HG03354 (cell line): ENCODE results near the gene RBM19.

ENCODE experiments used
- ATAC-seq: cut with Tn5 transposase; IDR thresholded peaks from one replicate; pipeline ENCODE4 v1.9.1; 2021; ENCODE audit warnings: mild to moderate bottlenecking; ENCODE audit not compliant: unreplicated experiment, poor library complexity, severe bottlenecking

The RBM19 gene

DNA sequence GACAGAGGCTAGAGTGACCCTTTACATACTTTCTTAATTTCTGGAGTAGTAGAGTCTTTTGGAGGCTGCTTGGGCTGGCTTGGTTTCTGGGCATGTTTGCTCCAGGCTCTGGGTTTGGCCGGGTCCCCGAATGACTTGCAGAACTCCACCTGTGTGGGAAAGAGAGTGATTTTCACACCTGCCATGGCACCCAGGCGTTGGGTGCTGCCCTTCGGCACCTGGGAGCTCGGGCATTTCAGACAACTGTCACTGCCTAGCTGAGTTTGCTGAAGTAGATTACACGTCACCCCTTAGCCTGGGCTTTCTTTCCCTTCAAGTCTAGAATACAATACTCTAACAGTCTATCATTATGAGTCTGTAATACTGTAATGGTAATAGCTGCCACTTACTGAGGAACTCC is 6.1 kb downstream of the RBM19 start:
- ATAC-seq: no peak

- no peak for ATAC-seq
Measured at GRCh38 chr12:113959096-113959495, 7.0 kb downstream of the RBM19 start.

DNA sequence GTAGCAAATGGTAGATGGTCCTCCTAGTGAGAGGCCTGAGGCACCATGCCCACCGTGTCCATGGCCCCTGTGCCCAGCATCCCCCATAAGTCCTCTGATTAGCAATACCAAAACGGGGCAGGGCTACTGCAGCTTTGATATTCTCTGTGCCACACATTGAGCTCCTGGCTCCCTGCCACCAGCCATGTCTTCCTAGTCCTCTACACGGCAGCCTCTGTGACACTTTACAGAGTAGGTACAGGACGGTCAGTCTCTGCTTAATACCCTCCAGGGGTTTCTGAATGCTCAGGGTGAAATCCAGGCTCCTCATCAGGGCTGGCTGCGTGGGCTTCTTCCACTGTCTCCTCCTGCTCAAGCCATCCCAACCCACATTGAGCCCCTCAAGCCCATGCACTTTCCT is 8.0 kb downstream of the RBM19 start:
- ATAC-seq: no peak

GRCh38 chr12:113957627-113958026 is 8.5 kb downstream of the RBM19 start:
- no peak for ATAC-seq

DNA sequence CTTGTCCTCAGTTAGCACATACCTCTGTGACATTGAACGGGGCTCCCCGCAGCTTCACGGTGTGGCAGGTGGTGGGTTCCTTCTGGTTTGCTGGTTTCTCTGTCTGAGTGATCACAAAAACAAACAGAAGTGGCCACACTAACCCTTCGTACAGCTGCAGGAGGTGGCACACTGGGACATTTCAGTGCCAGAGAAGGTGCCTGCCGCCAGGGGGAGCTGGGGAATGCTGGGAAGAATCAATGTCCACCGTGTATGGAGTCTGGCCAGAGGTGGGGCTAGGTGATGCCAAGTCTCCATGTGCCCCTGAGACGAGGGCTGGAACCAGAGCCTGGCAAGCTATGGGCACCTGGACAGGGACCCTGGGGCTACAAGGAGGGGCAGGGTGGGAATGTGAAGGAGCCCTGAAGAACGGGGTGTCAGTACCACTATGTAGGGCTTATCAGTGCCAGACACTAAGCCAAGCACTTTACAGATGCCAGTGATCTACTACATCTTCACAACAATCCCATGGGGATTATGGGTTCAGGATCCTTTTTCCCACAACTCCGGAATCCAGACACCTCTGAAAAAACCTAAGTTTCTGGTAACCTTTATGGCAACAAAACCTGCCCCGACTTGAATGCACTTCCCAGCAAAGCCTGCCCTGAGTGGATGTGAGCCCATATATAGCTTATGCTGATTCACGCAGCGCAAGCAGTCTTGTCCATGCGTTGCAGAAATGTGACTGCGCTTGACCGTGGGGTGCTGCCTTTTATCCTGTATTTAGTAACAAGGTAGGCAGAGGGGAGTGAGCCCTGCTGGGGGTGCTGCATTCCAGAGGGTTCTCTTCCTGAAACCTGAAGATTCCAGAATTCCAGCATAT is 10.8 kb downstream of the RBM19 start:
- no peak for ATAC-seq

DNA sequence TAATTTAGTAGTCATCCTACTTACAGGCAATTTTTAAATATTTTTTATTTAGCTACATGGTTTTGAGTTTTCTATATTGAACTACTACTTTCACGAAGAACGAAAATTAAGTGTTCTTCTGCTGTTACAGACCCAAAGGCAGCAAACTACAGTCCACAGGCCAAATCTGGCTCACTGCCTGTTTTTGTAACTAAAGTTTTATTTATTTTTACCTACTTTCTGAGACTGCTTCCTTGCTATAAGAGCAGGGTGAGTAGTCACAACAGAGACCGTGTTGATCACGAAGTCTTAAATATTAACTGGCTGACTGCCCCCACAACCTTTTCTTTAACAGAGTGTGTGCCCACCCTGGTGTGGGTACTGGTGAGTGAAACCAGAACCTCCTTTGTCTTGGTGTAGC is 11.6 kb downstream of the RBM19 start:
- ATAC-seq: no peak

DNA sequence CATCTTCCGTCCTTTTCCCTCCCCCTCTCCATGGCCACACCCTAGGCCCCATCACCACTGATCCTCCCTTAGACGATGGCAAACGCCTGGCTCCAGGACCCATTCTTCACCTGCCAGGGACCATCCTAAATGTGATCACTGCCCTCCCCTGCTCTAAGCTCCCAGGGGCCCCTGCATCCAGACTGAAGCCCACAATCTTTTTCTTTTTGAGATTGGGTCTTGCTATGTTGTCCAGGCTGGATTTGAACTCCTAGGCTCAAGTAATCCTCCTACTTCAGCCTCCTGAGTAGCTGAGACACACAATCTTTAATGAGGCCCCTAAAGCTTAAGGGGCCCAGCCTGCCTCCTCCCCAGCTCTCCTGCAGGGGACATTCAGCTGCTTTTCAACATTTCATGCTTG is 15.3 kb downstream of the RBM19 start:
- no peak for ATAC-seq

DNA sequence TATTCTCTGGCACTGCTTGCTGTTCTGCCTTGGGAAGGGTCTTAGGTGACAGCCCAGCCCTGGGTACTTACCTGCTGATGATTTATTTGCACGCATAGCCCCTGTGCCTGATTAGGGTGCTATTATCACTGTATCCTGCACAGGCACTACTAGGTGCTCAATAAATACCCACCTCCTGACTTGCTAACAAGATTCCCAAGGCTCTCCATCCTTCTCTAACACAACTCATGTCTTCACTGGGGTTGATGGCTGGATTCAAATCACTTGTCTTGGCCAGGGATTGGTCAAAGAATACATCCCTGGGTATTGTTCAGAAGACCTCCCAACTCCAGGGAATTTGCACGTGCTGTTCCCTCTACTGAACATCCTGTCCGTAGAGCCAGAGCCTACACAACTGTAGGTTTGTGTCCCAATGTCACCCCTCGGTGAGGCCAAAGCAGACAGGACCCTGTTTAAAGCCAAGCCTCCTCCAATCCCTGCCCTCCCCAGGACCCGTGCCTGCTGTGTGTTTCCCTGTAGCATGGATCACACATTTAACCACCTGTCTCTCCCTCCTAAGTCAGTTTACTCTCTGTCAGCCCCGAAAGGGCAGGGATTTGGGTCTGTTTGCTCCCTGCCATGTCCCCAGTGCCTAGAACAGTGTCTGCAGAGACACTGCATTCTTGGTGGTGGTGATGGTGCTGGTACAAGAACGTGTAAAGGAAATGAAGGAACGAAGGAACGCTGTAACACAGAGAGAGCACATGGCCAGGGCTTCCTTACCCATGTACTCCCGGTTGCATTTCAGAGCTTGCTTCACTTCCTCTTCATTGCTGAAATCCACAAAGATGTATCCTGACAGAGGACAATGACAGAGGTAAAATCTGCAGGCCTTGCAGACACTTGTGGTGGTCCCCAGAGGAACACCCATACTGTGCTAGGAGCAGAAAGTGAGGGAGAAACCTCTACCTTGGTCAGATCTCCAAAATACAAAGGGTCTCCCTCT is 16.5 kb downstream of the RBM19 start:
- no peak for ATAC-seq

DNA sequence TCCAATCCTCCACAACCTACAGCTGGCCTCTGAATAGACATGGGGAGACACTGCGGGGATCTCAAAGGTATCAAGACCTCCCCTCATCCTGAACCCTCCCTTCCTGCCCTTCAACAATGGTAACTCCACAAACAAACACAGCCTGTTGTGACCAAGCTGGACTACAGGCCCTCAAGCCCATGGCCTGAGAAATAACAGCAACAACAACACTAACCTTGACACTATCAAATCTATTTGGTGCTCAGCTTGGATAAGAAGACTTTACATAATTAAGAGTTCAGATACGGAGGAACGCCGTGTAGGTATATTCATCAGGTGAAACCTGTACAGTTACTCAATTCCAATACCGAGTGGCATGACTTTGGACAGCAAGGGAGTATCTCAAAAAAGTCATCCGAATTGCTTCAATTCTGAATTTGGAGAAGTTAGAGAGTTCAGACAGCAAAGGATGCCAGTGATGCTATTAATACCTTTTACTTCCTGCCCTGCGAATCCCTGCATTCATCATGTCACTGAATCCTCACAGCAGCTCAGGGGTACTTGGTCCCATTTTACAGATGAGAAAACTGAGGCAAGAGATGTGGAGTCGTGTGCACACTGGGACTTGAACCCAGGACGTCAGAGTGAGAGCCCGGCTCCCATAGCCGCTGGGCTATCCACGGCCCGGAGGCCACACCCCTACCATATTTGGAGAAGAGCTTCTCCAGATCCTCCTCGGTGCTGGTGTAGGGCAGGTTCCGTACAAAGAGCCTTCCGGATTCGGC is 17.8 kb downstream of the RBM19 start:
- ATAC-seq: no peak

DNA sequence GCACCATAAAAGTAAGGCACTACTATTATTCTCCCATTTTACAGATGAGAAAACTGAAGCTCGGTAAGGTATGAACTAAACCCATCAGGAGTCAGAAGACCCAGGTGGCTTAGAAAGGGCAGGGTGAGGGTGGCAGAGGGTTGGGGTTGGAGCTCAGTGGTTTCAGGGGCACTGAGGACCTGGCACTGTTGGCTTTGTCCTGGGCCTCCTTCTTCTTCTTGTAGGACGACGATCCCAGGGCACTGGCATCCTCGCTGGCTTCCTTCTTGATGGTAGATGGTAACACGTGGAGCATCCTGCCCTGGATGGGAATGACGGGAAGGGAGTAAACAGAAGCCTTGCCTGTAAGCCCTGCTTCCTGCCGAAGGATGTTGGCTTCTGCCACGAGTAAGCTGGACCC is 19.9 kb downstream of the RBM19 start:
- no peak for ATAC-seq

DNA sequence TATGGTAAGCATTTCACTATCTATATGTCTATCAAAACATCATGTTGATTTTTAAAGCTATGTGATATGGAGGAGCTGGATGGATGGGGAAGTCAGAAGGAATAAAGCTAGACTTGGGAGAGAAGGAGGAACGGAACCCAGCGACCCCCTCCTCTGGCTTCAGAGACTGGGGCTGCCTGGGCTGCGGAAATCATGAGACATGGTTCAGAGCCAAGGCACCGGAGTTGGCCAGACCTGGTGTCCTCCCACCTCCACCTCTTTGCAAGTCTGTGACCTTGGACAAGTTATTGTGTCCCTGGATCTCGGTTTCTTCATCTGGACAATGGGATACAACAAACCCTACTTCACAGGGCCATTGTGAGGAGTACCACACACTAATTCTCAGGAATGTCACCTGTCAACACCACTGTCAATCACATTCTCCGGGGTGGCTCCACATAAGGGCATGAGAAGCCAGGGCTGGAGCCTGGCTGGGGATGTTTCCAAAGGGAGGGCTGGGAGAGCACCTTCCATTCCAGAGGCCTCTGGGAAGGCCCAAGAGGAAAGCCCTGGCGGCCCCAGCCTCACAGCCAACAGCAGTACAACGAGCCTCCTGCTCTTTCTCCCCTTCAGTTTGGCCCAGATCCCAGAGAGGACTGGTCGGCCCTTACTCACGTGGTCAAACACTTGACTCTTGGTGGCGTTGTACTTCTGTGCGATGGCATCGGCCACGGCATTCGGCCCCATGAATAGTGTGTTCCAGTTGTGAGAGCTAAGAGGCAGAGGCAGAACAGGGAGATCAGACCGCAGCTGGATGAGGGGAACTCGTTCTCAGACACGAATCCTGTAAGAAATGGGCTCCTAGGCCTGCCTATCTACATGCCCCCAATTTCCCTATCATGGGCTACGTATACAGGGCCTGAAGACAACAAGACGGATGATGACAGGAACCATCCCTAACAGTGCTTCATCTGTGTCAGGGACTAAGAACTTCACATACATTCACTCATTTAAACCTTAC is 20.7 kb downstream of the RBM19 start:
- no peak for ATAC-seq

DNA sequence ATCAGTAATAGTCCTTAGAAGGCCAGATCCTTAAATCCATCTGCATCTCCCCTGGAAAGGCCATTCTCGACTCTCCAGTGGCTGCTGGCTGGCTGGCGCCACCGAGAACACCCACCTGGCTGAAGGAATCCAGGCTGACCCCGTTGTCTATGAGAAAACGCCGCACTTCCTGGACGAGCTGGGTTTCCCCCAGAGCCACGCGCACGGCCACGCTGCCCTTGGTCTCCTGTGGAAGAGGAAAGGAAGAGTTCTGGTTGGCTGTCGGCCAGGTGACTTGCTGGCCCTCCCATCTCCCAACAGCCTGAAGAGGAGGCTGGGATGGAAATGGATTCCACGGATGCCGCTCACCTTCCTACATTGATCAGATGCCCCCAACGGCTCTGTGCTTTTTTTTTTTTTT is 23.9 kb downstream of the RBM19 start:
- no peak for ATAC-seq

DNA sequence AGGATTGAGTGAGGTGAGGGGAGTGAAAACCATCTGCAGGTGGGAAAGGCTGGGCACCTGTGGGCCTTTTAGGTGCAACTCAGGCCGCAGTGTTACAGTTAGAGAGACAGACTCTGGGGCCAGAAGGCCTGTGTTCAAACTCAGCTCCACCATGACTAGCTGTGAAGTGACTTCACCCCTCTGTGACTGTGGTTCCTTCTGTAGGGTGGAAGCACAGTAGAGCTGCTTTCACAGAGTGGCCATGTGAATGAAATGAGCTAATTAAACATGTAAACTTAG is 25.0 kb downstream of the RBM19 start:
- no peak for ATAC-seq

GRCh38 chr12:113940357-113941207 is 25.5 kb downstream of the RBM19 start:
- ATAC-seq: no peak

DNA sequence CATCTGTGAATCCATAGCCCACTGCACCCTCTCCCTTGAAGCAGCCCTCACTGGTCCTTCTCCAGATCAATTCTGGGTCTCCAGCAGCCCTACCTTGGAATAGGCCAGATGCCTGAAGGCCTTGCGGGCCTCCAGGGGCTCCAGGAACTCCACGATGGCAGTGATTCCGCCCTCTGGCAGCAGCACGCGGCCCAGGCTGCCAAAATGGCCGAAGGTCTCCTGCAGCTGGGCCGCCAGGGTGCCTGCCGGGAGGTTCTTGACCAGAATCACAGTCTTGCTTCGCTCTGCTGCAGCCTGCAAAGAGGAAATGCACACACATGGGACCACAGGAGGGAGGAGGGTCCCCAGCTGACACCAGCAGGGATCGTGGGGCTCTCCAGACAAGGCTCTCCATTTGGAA is 26.3 kb downstream of the RBM19 start:
- no peak for ATAC-seq

DNA sequence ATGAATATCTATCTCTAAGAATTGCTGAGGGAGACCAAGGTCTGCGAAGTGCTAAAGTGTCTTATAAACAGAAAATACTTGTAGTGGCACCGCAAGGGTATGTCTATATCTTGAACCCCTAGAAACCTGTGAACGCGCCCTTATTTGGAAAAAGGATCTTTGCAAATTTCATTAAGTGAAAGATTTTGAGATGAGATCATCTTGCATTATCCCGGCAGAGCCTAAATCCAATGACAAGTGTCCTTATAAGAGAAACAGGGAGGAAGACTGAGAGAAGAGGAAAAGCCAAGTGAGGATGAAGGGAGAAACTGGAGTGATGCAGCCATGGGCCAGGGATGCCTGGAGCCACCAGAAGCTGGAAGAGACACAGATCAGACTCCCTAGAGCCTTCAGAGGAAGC is 27.7 kb downstream of the RBM19 start:
- ATAC-seq: no peak

- ATAC-seq: no peak
Measured at GRCh38 chr12:113936460-113936859, 29.7 kb downstream of the RBM19 start.

GRCh38 chr12:113935459-113935858 is 30.7 kb downstream of the RBM19 start:
- ATAC-seq: no peak
